ENCODE data around the gene PAPPA. TPM values are rescaled to one million over a fixed set of nuclear protein-coding genes. Genes with fewer than 3 reads are reported as not detected.

The PAPPA gene
- total RNA-seq, 1 experiment from 2014 or later = 7.0 TPM

- POLR2A ChIA-PET = no interaction called here
- intact Hi-C loops (cut with micrococcal nuclease) = no loop called here
- no peaks in the 10 kb centered on the region for H3K9me3 Mint-ChIP-seq (ENCODE audit: unreplicated experiment)
- H3K4me1 Mint-ChIP-seq (ENCODE audit: insufficient read depth, unreplicated experiment) = no peaks in the 10 kb centered on the region
- no peak for DNase-seq (ENCODE audit: unreplicated experiment)
- CTCF ChIA-PET = no interaction called here
- no peaks in the 10 kb centered on the region for H3K36me3 Mint-ChIP-seq (ENCODE audit: insufficient read depth, unreplicated experiment)
- BruUV-seq (replicated peaks) = no TSS peak
- H3K27ac Mint-ChIP-seq (ENCODE audit: low read depth, unreplicated experiment) = no peak overlapping the region
- TF ChIP-seq CTCF (IDR thresholded peaks at IDR 0.05; ENCODE audit: unreplicated experiment) = no peak
- H3K27me3 Mint-ChIP-seq (ENCODE audit: insufficient read depth, unreplicated experiment) = no peaks in the 10 kb centered on the region
- no peak overlapping the region for H3K4me3 Mint-ChIP-seq (ENCODE audit: unreplicated experiment)
These were observed 145.3 kb downstream of the PAPPA start for GRCh38 chr9:116298878-116299391.

- Mint-ChIP-seq H3K36me3 (ENCODE audit: insufficient read depth, unreplicated experiment) (no peaks in the 10 kb centered on the region), H3K4me1 (ENCODE audit: insufficient read depth, unreplicated experiment) (no peaks in the 10 kb centered on the region), H3K27me3 (ENCODE audit: insufficient read depth, unreplicated experiment) (no peaks in the 10 kb centered on the region), H3K4me3 (ENCODE audit: unreplicated experiment) (no peak overlapping the region), H3K9me3 (ENCODE audit: unreplicated experiment) (no peaks in the 10 kb centered on the region), H3K27ac (ENCODE audit: low read depth, unreplicated experiment) (no peak overlapping the region)
- BruUV-seq (replicated peaks) = no TSS peak
- no peak for TF ChIP-seq CTCF (IDR thresholded peaks at IDR 0.05; ENCODE audit: unreplicated experiment)
- POLR2A ChIA-PET = interaction anchor here (1.0 kb wide), 1 partner anchor 388 kb away, joined by 3 read pairs; no protein-coding TSS in a partner anchor
- intact Hi-C loops (cut with micrococcal nuclease) = no loop called here
- CTCF ChIA-PET = interaction anchor here (0.5 kb wide), 1 partner anchor 62 kb away, joined by 3 read pairs; no protein-coding TSS in a partner anchor
- no peak for DNase-seq (ENCODE audit: unreplicated experiment)
These were observed 146.8 kb downstream of the PAPPA start for GRCh38 chr9:116300360-116300870.

- H3K4me1 Mint-ChIP-seq (ENCODE audit: insufficient read depth, unreplicated experiment) = no peaks in the 10 kb centered on the region
- H3K4me3 Mint-ChIP-seq (ENCODE audit: unreplicated experiment) = no peak overlapping the region
These were observed 149.7 kb downstream of the PAPPA start for GRCh38 chr9:116303270-116303669.

More at GRCh38 chr9:116303270-116303669, 149.7 kb downstream of the PAPPA start:
- TF ChIP-seq CTCF (IDR thresholded peaks at IDR 0.05; ENCODE audit: unreplicated experiment) = no peak
- no TSS peak for BruUV-seq (replicated peaks)
- DNase-seq (ENCODE audit: unreplicated experiment) = no peak
- Mint-ChIP-seq H3K36me3 (ENCODE audit: insufficient read depth, unreplicated experiment) (no peaks in the 10 kb centered on the region), H3K9me3 (ENCODE audit: unreplicated experiment) (no peaks in the 10 kb centered on the region), H3K27ac (ENCODE audit: low read depth, unreplicated experiment) (no peak overlapping the region), H3K27me3 (ENCODE audit: insufficient read depth, unreplicated experiment) (no peaks in the 10 kb centered on the region)
- intact Hi-C loops (cut with micrococcal nuclease) = no loop called here
- ChIA-PET POLR2A (no interaction called here), CTCF (no interaction called here)
